Measurements from ENCODE around the gene GPR17.

The GPR17 gene

GRCh38 chr2:127657232-127657595 is 11.3 kb downstream of the GPR17 start:
- Histone ChIP-seq H3K79me2 (ENCODE audit: insufficient read depth, low read length) (no peaks in the 10 kb centered on the region), H3K36me3 (ENCODE audit: low read length) (no peaks in the 10 kb centered on the region), H3K27me3 (ENCODE audit: low read length) (no peaks in the 10 kb centered on the region), H4K20me1 (ENCODE audit: low read depth, low read length) (no peaks in the 10 kb centered on the region), H3K4me2 (ENCODE audit: low read depth, low read length, poor library complexity, severe bottlenecking) (no peak overlapping the region), H3K9me2 (replicated peaks; ENCODE audit: insufficient read depth, low read length) (no peaks in the 10 kb centered on the region), H2AFZ (ENCODE audit: low read depth, low read length, severe bottlenecking) (no peak overlapping the region), H3K9ac (ENCODE audit: low read length) (no peak overlapping the region), H3K4me3 (ENCODE audit: insufficient read depth, low read length, poor library complexity, severe bottlenecking) (no peak overlapping the region), H3K27ac (ENCODE audit: low read depth, low read length) (no peak overlapping the region), H3F3A (ENCODE audit: insufficient read depth) (no peaks in the 10 kb centered on the region), H3K9me3 (ENCODE audit: insufficient read depth, low read length) (no peaks in the 10 kb centered on the region)
- TF ChIP-seq EZH2phosphoT487 (conservative IDR thresholded peaks at IDR 0.05; ENCODE audit: low read length) (no peak), CTCF (IDR thresholded peaks at IDR 0.05; ENCODE audit: insufficient read depth, low read length, poor library complexity, severe bottlenecking) (no peak)

- no peak overlapping the region for H3K4me2 ChIP-seq (ENCODE audit: low read depth, low read length, poor library complexity, severe bottlenecking)
- no peaks in the 10 kb centered on the region for H3K27me3 ChIP-seq (ENCODE audit: low read length)
- H3K4me3 ChIP-seq (ENCODE audit: insufficient read depth, low read length, poor library complexity, severe bottlenecking) = no peak overlapping the region
- H3K27ac ChIP-seq (ENCODE audit: low read depth, low read length) = no peak overlapping the region
- no peaks in the 10 kb centered on the region for H3K9me2 ChIP-seq (replicated peaks; ENCODE audit: insufficient read depth, low read length)
- no peaks in the 10 kb centered on the region for H3F3A ChIP-seq (ENCODE audit: insufficient read depth)
- no peak for TF ChIP-seq EZH2phosphoT487 (conservative IDR thresholded peaks at IDR 0.05; ENCODE audit: low read length)
- no peak for TF ChIP-seq CTCF (IDR thresholded peaks at IDR 0.05; ENCODE audit: insufficient read depth, low read length, poor library complexity, severe bottlenecking)
- H3K9me3 ChIP-seq (ENCODE audit: insufficient read depth, low read length) = no peaks in the 10 kb centered on the region
- H3K79me2 ChIP-seq (ENCODE audit: insufficient read depth, low read length) = no peaks in the 10 kb centered on the region
- H2AFZ ChIP-seq (ENCODE audit: low read depth, low read length, severe bottlenecking) = no peak overlapping the region
- no peaks in the 10 kb centered on the region for H3K36me3 ChIP-seq (ENCODE audit: low read length)
- no peaks in the 10 kb centered on the region for H4K20me1 ChIP-seq (ENCODE audit: low read depth, low read length)
- no peak overlapping the region for H3K9ac ChIP-seq (ENCODE audit: low read length)
Measured at GRCh38 chr2:127658146-127658545, 12.2 kb downstream of the GPR17 start.

DNA sequence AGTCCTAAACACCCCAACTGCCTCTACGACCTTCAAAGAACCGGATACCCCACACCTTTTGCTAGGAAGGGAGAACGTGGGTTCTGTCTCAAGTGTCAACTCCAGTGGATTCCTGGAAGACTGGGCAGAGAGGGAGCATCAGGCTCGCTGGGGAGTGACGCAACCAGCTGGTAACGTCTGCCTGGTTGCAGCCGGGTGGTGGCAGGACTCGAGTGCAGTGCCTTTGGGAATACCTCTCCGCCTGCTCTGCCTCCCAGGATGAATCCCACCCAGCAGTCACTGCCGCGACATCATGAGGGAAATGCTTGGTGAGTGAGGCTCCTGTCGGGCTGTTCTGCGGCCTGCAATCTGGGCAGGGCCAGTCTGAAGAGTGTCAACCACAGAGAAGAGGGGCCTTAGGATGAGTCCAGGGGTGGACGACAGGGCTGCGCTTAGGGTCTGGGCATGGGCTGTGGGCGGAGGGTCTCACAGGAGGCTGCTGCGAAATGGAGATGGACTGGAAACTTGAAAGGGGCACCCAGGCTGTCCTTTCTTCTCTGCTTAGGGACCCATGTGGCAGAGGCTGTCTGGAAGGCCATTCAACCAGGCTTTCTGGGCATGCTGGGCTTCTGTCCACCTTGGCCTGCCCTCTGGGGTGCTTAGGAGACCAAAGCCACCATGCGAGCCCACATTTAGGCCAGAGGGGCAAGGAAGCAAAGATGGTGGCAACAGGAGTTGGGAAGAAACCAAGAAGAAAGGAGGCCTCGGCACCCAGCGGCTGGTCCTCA is 12.9 kb downstream of the GPR17 start:
- TF ChIP-seq CTCF (IDR thresholded peaks at IDR 0.05; ENCODE audit: insufficient read depth, low read length, poor library complexity, severe bottlenecking) = no peak
- TF ChIP-seq EZH2phosphoT487 (conservative IDR thresholded peaks at IDR 0.05; ENCODE audit: low read length) = no peak
- H3K27ac ChIP-seq (ENCODE audit: low read depth, low read length) = no peak overlapping the region
- H4K20me1 ChIP-seq (ENCODE audit: low read depth, low read length) = no peaks in the 10 kb centered on the region
- no peak overlapping the region for H3K9ac ChIP-seq (ENCODE audit: low read length)
- no peaks in the 10 kb centered on the region for H3F3A ChIP-seq (ENCODE audit: insufficient read depth)
- H3K79me2 ChIP-seq (ENCODE audit: insufficient read depth, low read length) = no peaks in the 10 kb centered on the region
- H2AFZ ChIP-seq (ENCODE audit: low read depth, low read length, severe bottlenecking) = no peak overlapping the region
- H3K36me3 ChIP-seq (ENCODE audit: low read length) = no peaks in the 10 kb centered on the region
- no peak overlapping the region for H3K4me3 ChIP-seq (ENCODE audit: insufficient read depth, low read length, poor library complexity, severe bottlenecking)
- H3K9me2 ChIP-seq (replicated peaks; ENCODE audit: insufficient read depth, low read length) = no peaks in the 10 kb centered on the region
- H3K4me2 ChIP-seq (ENCODE audit: low read depth, low read length, poor library complexity, severe bottlenecking) = no peak overlapping the region
- no peaks in the 10 kb centered on the region for H3K27me3 ChIP-seq (ENCODE audit: low read length)
- no peaks in the 10 kb centered on the region for H3K9me3 ChIP-seq (ENCODE audit: insufficient read depth, low read length)

Data from SU-DHL-6 (cell line).